HG03571 (cell line): ENCODE results near the gene SEMA6B.

ENCODE experiments used
- ATAC-seq: cut with Tn5 transposase; IDR thresholded peaks from one replicate; pipeline ENCODE4 v1.9.1; 2021; ENCODE audit not compliant: unreplicated experiment

The SEMA6B gene

DNA sequence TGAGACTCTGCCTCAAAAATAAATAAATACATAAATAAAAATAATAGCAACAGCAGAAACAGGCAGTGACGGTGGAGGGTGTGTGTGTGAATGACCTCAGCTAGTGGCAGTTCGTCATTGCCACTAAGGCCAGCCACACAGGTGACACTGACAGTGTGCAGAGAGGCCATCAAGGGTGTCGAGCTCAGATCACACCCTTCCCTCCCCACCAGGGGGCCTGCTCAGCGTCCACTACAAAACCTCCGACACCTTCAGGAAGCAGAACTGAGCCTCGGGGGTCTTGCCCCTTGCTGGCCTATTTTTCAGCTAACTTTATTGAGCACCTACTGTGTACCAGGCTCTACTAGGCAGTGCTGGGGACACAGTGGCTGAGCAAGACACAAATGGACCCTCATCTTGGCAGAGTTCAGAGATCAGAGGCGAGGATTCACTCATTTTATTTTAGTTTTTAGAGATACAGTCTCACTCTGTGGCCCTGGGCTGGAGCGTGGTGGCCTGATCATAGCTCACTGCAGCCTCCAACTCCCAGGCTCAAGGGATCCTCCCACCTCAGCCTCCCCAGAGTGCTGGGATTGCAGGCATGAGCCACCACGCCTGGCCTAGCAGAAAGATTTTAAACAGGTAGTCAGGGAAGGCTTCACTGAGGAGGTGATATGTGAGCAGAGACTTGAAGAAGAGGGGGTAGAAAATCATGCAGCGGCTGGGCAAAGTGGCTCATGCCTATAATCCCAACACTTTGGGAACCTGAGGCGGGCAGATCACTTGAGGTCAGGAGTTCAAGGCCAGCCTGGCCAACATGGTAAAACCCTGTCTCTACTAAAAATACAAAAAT is 30.3 kb upstream of the SEMA6B start:
- ATAC-seq, result no peak

DNA sequence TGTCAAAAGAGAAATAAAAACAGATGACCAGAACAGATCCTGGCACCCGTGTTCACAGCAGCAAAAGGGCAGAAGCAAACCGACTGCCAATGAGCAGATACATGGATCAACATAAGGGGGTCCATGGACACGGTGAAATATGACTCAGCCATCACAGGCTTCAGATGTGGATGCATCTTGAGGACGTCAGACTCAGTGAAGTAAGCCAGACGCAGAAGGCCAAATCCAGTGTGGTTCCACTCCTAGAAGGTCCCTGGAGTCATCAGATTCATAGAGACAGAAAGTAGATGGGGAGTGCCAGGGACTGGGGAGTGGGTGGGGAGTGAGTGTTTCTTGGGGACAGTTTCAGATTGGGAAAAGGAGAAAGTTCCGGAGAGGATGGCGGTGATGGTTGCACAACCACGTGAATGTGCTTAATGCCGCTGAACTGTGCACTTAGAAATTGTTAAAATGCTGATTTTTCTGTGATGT is 28.8 kb upstream of the SEMA6B start:
- ATAC-seq, result no peak

DNA sequence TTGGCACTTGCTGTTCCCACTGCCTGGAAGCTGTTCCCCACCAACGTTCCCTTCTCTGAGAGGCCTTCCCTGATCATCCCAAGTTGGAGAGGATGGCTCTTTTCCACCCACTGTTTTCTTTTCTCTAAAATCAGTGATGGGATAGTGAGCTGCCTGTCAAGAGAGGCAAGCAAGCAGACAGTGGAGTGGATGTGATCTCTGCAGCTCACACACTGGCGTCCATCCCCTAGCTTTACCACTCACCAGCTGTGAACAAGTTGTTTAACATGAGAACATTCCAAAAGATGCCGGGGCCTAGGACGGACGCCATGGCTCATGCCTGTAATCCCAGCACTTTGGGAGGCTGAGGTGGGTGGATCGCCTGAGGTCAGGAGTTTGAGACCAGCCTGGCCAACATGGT is 28.0 kb upstream of the SEMA6B start:
- ATAC-seq, result no peak

DNA sequence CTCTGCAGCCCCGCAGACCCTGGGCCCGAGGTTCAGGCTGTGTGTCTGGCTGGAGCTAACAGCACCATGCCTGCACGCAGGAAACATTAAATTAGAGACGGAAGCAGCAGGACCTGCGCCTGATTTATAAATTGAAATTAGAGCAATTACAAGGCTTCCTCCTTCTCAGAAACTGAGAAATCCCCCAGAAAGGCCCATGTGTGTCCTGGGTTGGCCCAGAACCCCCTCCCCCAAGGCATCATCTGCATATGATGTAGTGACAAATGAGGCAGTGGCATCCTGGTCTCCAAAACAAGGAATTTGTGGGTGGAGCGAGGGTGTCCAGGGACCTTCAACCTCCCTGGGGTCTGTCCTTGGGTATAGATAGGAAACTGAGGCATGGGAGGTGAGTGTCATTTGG is 27.2 kb upstream of the SEMA6B start:
- no peak for ATAC-seq

DNA sequence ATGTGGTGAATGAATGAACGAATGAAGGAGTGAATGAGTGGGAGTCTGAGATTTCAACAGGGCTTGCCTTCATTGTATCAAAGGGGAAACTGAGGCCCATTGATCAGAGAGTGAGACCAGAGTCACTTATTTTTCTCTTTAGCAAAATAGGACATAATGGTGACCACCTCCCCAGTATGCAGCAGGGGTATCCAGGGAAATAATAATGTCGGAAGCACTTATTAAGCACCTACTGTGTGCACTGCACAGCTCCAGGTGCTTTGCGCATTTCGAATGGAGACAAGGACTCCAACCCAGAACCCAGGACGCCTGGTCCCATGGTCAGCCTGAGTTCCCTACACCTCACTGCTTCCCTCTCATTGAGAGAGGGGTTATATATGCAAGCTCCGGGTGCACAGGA is 26.8 kb upstream of the SEMA6B start:
- no peak for ATAC-seq

DNA sequence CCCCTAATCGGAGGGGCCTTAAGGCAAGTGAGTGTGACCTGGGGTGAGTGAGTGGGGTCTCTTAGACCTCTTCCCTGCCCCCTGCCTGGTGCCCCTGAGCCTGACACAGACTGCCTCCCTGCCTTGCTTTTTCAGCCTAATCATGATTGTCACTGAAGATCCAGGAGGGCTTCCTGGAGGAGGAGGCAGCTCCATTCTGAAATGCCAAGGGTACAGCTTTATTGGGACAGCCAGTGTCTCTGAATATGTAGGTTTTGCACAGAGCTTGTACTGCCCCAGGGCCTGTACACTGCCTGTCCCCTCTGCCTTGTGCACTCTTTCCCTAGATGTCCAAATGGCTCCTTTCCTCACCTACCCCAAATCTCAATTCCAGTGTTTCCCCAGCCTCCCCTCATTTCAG is 26.1 kb upstream of the SEMA6B start:
- ATAC-seq, result no peak

DNA sequence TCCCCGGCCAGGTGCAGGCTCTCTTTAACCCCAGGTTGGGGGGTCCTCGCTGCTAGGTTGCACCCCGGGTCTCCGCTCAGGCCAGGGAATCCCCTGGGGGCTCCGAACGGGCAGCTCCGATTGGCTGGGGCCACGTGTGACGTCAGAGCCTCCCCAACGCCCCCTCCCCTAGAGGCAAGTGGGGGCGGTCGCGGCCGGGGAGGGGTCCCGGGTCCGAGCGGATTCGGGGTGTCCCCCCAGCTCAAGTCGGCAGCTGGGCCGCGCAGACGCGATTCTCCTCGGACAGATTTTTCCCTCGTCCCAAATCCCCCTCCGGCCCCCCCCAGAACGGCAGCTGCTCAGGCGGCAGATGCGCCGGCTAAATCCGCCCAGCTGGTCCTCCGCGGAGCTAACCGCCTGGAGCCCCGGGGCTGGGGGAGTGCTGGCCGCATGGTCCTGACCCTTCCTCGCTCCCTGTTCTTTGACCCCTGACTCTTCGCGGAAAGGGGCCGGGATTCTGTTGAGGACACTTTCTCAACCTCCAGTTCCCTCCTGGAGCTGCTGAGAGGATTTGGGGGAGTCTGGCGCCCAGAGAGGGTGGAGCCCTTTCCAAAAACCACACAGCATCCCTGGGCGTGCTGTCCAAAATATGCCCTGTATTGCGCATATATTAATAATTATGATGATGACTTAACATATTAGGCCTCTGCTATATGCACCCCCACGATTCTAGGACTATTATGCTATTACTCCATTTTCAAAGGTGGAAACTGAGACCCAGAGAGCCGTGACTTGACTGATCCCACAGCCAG is 25.4 kb upstream of the SEMA6B start:
- ATAC-seq, result no peak

DNA sequence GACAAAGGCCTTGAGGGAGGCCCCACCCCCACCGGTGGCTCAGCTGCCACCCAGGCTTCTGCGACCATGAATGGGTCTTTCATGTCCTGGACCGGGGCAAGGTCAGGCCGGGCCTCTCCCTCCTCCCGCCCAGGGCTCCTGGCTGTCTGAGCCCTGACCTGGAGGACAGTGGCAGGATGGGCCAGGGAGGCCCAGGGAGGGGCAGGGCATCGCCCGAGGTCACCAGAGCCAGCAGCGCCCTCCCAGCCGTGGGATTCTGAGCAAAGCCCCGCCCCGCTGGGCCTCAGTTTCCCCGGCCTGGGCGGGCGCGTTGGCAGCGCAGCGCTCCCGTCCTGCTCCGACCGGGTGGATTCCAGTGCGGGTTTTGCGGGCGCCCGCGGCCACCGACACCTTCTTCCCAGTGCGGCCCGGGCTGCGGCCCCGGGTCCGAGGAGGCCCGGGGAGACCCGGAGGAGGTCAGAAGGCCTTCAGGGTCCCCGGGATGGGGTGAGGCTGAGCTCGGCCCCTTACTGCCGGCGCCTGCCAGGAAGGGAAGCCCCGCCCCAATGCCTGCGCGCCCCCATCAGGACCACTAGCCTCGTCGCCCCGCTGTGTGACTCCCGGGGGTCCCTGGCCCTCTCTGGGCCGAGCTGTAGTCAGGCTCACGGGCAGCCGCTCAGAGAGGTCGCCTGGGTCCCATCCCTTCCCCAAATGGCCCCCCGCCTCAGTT is 24.6 kb upstream of the SEMA6B start:
- no peak for ATAC-seq

DNA sequence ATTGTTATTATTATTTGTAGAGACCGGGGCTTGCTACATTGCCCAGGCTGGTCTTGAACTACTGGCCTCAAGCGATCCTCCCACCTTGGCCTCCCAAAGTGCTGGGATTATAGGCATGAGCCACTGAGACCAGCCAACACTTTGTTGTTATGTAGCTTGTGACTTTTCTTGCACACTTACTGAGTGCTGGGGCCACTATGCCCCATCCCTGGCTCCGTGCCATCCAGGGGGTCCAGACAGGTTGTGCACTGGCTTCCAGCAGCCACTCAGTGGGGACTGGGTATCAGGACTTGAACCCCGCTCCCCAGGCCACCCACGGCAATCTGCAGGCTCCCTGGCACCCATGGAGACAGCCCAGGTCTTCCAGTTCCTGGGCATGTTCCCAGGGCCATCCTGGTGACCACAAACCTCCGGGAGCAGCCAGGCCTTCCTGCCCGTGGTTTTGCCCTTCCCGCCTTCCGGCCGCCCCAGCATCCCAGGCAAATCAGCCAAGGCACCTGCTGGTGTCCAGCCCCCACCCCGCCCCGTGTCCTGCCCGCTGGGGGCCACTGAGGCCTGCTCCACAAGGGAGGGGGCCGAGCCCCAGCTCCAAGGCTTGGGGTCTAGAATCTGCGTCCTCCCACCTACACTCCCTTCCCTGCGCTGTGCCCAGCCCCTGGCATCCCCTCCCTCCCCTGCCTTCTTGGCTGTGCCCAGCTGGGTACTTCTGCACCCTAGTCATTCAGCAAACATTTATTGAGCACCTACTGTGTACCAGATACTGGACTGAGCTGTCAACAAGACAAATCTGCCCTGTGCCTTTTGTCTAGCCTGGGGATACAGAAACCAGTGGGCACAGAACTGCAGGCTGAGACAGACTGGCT is 23.7 kb upstream of the SEMA6B start:
- no peak for ATAC-seq

DNA sequence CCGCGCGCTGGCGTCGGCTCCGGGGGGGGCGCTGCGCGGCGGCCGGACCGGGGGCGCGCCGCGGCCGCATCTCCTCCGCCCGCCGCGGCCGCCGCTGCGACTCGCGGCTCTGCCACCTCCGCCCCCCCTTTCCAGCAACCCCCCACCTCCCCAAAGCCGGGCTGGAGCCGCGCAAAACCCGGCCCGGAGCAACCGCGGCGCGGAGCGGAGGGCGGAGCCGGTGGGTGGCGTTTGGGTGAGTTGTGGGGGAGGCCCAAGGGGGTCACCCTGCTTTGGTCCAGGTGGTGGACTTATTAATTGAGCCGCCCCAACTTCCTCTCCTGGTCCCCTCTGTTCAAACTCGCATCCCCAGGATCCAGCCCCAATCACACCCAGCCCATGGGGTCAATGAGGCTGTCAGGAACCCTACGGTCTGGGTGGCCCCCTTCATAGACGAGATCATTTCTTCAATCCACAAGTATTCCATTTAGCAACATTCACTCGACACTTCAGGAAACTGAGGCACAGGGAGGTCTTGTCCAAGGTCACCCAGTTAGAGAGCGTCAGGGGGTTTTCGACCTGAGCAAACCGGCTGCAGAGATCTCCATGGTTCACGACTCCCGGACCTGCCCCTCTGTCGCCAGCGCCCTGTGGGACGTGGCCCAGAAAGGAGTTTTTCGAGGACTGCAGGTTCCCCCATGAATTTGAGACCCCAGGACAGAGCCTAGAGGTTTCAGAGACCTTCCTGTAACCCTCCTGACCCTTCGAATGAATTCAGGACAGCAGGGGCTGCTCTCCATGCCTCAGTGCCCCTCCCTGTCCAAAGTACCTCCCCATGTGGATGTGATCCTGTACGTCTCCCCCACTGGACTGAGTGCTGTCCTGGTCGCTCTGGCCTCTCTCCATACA is 22.4 kb upstream of the SEMA6B start:
- no peak for ATAC-seq

DNA sequence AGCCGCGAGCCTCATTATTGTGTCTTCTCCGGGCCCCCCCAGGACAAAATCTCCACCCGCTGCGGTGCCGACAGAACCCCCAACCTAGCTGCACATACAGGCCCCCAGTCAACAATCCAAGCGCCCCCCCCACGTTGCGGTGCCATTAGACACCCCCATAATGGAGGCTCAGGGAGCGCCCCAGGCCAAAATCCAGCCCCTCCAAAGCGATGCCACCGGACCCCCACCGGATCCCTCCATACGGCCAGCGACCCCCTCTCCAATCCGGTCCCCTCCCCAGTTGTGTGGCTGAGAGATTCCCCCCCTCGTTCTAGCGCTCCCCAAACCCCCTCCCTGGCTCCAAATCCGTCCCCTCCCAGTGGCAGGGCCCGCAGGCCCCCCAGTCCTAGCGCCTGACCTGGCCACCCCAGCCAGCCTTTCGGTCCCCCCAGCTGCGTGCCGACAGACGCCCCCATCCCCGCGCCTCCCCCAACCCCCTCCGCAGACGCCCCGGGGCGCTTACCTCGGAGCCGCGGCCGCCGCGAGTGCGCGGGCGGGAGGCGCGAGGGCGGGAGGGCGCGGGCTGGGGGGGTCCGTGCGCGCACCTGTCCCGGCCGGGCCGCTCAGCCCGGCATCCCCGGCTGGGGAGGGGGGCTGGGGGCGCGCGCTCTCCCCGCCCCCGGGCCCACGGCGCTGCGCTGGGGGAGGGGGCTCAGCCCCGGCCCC is 21.6 kb upstream of the SEMA6B start:
- no peak for ATAC-seq

DNA sequence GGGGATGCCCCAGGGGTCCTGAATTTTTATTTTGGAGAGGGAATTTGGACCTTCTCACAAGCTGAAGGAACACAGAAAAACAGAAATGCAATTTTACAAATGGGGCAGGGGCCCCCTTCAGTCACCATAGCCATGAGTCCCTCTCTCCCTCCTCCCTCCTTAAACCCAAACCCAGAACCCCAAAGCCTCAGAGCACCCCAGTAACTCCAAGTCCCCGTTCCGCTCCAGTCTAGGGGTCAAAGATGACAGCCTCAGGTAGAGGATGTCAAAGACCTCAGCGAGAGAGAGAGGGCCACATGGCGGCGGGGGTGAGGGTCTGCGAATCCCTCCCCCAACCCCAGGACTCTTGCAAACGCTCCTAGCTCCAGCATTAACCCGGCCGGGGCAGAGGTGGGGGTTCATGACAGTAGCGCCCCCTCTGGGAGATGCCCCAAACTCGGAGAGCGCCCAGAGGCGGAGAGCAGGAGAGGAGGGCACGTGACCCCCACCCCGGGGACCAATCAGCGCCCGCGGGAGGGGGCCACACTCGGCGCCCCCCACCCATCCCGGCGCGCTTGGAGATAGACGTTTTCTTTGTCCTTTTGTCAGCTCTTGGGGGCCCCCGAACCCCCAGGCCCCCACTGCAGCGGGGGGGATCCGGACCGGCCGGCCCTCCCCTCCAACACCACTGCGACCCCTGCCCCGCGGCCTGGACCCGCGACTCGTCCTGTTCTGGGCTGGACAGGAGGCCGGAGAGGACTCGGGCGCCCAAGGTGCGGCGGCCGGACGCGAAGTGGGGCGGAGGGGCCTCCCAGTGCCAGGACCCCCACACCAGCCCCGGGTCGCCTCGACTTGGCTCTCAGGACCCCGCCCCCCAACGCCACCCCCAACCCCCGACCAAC is 20.8 kb upstream of the SEMA6B start:
- no peak for ATAC-seq

DNA sequence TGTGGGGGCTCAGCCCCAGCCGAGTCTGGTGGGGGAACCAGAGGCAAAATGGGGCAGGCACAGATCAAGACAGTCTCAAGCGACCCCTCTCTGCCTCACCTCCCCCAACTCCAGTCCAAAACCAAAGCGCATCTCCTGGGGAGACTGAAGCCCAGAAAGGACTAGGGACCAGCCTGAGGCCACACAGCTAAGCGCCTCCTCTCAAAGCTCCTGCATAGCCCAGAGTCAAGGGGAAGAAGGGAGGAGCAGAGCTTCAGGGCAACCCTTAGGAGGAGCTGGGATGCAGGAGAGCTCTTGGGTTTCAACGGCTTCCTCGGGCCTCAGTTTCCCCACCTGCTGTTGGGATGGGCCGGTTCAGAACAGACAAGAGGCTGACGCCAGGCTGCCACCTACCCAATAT is 19.9 kb upstream of the SEMA6B start:
- ATAC-seq, result no peak

DNA sequence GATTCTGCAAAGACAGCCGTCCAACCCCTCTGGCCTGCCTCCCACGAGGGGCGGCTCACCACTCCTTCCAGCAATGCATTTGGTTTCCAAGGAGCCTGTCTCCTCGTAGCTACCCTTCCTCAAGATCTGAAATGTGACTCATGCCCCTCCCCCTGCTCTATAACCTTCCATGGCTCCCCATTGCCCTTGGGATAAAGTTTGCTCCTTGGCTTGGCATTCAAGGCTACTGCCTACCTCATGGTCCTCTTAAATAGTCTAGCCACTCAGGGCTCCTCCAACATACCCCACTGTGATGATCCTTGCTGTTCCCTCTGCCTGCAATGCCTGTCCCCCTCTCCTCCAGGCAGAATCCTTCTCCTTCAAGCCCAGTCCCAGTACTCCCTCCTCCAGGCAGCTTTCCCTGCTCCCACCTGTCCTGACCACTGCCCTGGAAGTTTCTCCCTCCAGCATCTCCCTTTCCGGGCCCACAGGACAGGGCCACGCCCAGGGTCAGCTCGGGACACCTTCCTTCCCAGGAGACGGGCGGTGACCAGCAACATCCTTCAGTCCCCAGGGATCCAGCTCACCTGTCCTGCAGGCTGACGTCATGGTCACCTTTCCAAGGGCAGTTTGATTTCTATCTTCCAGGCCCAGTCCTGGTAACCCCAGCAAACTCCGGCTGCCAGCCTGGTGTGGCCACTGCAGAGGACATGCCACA is 19.2 kb upstream of the SEMA6B start:
- no peak for ATAC-seq

DNA sequence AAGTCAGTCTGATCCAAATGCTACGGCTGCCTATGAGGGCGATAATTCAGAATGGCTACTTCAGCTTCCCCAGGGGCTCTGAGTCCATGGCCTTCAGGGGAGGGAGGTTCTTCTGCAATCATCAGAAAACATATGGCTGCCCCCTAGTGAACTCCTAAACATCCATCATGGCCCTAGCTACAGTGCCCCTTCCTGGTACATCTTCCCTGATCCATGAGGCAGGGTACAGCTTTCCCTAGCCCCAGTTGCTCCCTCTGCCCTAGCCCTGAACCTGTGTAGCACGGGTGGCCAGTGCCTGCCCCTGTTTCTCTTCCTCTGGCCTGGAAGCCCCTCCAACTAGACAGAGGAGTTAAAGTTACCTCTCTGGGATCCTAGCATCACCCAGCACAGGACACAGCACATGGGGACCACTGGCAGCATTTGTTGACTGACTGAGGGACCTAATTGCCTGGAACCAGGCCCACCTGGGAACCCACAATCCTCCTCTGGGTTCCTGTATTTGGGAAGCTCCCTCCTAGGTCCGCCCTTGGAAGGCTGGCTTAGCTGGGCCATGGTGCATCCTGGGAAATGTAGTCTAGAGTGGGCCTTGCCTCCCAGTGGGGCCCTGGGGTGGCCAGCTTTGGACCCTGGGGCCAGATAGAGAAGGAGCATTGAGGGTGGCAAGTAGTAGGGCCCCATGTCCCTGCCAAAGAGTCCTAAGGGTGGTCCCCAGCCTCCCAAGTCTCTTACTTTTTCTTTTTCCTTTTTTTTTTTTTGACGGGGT is 17.7 kb upstream of the SEMA6B start:
- no peak for ATAC-seq

DNA sequence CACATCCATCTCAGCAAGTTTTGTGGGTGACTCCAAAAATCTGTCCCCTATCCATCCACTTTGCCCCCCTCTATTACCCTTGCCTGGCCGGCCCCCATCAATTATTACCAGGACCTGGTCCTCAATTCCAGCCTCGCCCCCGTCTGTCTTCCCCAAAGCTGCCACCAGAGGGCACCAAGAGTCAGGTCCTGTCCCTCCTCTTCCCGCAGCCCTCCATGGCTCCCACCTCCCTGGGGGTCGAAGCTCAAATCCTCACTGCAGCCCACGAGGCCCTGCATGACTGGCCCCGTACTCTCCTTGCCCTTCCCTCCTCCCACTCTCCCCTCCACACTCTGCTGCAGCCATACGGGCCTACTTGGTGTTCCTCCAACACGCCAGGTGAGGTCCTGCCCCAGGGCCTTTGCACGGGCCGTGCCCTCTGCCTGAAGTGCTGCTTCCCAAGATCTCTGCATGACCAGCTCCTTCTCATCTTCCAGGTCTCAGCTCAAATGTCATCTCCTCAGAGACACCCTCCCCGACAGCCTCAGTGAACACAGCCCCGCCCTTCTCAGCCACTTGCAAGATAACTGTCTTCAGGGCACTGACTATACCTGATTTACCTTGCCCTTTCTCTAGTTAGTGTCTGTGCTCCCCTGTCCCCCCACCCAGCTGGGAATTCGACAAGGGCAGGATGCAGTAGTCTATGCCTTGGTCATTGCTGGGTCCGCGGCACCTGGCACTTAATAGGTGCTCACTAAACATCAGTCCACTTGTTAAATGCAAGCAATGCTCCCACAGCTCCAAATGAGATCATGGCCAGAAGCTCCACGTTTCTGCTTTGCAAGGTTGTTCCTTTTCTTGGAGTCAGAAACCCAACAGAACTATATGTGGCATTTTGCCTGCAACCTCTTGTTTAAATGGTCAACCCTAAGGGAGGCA is 16.8 kb upstream of the SEMA6B start:
- ATAC-seq, result no peak
